Measurements from ENCODE around the gene CSRNP2. TPM values are rescaled to one million over a fixed set of nuclear protein-coding genes. Genes with fewer than 3 reads are reported as not detected.
"Not testable (repeated sequence)": the region's sequence is repeated elsewhere in the genome, so short reads cannot be mapped to it uniquely, and the experiment has no call there.

The CSRNP2 gene
- total RNA-seq, 1 donor: 25.9 TPM

GRCh38 chr12:51020448-51021182, 62.8 kb downstream of the CSRNP2 start:
- no peak overlapping the region for H3K4me3 ChIP-seq (ENCODE audit: low read depth, low read length)
- TF ChIP-seq CTCF (IDR thresholded peaks at IDR 0.05; ENCODE audit: insufficient read depth, low read depth, low read length): no peak
- DNase-seq (ENCODE audit: low read depth): no peak

DNA sequence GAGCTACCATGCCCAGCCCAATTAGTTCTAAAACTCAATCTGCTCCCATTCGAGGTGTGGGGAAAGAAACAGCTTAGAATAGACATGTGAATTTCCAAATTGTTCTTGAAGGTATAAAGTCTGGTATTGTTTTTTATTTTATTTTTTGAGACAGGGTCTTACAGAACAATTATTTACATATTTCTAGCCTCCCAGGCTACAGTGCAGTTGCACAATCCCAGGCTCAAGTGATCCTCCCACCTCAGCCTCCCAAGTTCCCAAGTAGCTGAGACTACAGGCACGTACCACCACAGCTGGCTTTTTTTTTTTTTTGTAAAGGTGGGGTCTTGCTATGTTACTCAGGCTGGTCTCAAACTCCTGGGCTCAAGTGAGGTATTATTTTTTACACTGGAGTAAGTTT, 63.5 kb downstream of the CSRNP2 start:
- H3K4me3 ChIP-seq (ENCODE audit: low read depth, low read length): no peak overlapping the region
- no peak for DNase-seq (ENCODE audit: low read depth)
- no peak for TF ChIP-seq CTCF (IDR thresholded peaks at IDR 0.05; ENCODE audit: insufficient read depth, low read depth, low read length)

- TF ChIP-seq CTCF (IDR thresholded peaks at IDR 0.05; ENCODE audit: insufficient read depth, low read depth, low read length): no peak
- DNase-seq (ENCODE audit: low read depth): no peak
- no peak overlapping the region for H3K4me3 ChIP-seq (ENCODE audit: low read depth, low read length)
Observed at GRCh38 chr12:51018956-51019355, 64.4 kb downstream of the CSRNP2 start.

DNA sequence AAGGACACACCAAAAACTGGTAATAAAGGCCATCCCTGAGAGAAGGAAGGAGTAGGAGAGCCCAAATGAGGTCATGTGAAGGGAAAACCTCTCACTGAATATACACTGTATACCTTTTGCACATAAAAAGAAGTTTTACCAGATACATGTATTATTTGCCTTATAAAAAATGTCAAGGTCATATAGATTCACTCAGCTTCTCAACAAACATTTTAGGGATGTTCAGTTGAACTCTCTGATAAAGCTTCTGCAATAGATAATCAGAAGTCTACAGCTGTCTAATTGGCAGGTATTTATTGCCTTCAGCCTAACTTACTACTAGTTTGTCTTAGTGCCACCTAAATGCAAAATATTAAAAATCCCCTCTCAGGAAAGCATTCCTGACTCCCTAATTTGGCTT, 65.9 kb downstream of the CSRNP2 start:
- TF ChIP-seq CTCF (IDR thresholded peaks at IDR 0.05; ENCODE audit: insufficient read depth, low read depth, low read length): no peak
- no peak overlapping the region for H3K4me3 ChIP-seq (ENCODE audit: low read depth, low read length)
- DNase-seq (ENCODE audit: low read depth): no peak

DNA sequence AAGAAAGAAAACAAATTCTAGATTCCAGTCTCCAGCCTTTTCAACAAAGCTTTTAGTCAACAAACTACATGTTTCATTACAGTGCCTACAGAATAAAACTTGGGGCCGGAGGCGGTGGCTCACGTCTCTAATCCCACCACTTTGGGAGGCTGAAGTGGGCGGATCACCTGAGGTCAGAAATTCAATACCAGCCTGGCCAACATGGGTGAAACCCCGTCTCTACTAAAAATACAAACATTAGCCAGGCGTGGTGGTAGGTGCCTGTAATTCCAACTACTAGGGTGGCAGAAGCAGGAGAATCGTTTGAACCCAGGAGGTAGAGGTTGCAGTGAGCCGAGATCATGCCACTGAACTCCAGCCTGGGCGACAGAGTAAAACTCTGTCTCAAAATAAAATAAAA, 68.9 kb downstream of the CSRNP2 start:
- H3K4me3 ChIP-seq (ENCODE audit: low read depth, low read length); DNase-seq (ENCODE audit: low read depth): not testable (repeated sequence)

- no peak for DNase-seq (ENCODE audit: low read depth)
- TF ChIP-seq CTCF (IDR thresholded peaks at IDR 0.05; ENCODE audit: insufficient read depth, low read depth, low read length): no peak
- no peak overlapping the region for H3K4me3 ChIP-seq (ENCODE audit: low read depth, low read length)
Observed at GRCh38 chr12:51013441-51013840, 70.0 kb downstream of the CSRNP2 start.

DNA sequence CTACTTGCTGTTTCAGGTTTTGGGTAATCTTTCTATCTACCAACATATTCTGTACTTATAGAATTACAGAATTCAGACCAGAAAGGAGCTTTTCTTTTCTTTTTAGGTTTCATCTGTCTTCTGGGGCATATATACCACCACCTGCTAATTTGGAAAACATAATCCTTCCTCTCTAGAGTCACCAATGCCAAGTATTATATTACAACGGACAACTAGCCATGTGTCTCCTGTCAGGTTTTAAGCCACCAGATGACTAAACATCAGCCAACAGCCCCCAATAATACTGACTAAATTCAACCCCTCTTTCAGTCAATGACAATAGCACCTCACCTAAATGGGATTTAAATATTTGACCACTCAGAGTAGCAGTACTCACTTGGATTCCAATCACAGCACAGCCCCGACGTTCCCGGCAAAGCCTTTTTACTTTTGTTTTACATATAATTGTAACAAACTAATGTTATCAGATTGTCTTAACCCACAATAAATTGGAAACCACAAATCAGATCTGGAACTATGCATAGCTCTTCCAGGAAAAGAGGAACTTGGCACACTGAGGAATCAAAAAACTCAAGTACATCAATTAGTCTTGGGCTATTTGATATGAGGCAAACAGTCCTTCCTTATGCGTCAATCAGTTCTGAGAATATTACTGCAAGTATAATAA, 70.7 kb downstream of the CSRNP2 start:
- TF ChIP-seq CTCF (IDR thresholded peaks at IDR 0.05; ENCODE audit: insufficient read depth, low read depth, low read length): no peak
- DNase-seq (ENCODE audit: low read depth): no peak
- no peak overlapping the region for H3K4me3 ChIP-seq (ENCODE audit: low read depth, low read length)
